Transverse colon (tissue), 3 donors: ENCODE measurements around the gene CHD6.

Source experiments
- CTCF ChIP-seq, 5 experiments: fragments of 200-600 bp in 3 of 5; fragments of 450-650 bp in 2 of 5; sonication (generic) in 3 of 5; IDR thresholded peaks; 1 replicate in 2 of 5; 2 replicates in 3 of 5; pipeline ENCODE4 v1.5.1; 2016 to 2017; ENCODE audit warnings: antibody characterized with exemption in 5 of 5, inconsistent platforms in 3 of 5, mild to moderate bottlenecking in 2 of 5, moderate library complexity in 1 of 5
- POLR2A ChIP-seq: fragments of 450-650 bp; IDR thresholded peaks from one replicate; pipeline ENCODE4 v1.6.1; 2016; ENCODE audit warnings: antibody characterized with exemption, mild to moderate bottlenecking, moderate library complexity

- TF ChIP-seq CTCF (IDR thresholded peaks at IDR 0.05) (no peak), POLR2A (no peak)
These were observed 148.3 kb downstream of the CHD6 start for GRCh38 chr20:41469868-41470267.
